GM18508 (cell line): ENCODE measurements around the gene RNF113B.

Experiments used
- ATAC-seq: cut with Tn5 transposase; IDR thresholded peaks from one replicate; pipeline ENCODE4 v1.9.1; 2021; ENCODE audit warnings: moderate number of reproducible peaks; ENCODE audit not compliant: insufficient read depth, unreplicated experiment

The RNF113B gene

DNA sequence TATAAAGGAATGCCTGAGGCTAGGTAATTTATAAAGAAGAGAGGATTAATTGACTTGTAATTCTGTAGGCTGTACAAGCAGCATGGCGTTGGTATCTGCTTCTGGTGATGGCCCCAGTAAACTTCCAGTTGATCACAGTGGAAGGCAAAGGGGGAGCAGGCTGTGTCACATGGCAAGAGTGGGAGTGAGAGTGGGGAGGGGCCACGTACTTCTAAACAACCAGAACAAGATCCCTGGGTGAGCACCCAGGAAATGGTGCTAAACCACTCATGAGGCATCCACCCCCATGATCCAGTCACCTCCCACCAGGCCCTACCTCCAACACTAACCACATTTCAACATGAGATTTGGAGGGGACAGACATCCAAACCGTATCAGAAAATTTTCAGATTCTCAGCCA lies 3.0 kb upstream of the RNF113B start:
- no peak for ATAC-seq

DNA sequence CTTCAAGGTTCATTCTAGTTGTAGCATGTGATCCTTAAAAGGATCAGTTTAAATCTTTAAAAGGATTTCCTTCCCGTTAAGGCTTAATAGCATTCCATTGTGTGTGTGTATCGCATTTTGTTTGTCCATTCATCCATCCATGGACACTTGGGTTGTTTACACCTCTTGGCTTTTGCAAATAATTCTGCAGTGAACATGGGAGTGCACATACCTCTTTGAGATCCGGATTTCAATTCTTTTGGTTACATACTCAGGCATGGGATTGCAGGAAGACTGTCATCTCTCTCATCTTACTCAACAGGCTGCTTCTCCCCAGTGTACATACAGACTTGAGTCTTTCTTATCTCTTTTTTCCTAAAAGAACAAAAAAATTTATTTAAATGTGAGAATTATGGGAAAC lies 1.2 kb downstream of the RNF113B start:
- ATAC-seq = no peak

DNA sequence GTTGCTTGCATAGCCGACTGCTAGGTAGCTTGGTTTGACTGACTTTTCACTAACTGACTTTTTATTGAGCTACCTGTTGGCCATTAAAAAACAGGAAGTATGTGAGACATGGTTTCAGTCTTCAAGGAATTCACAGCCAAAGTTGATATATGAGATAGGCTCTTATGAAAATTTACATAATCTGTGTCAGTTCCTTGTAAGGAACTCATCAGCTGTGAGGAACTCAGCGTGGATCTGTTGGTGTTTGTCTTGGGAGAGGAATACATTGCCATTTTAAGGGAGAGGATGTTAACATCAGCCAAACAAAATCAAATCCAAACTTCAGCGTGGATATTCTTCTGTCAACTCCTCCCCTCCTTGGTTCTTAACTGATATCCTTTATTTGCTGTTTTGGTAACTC lies 2.0 kb downstream of the RNF113B start:
- ATAC-seq = no peak

DNA sequence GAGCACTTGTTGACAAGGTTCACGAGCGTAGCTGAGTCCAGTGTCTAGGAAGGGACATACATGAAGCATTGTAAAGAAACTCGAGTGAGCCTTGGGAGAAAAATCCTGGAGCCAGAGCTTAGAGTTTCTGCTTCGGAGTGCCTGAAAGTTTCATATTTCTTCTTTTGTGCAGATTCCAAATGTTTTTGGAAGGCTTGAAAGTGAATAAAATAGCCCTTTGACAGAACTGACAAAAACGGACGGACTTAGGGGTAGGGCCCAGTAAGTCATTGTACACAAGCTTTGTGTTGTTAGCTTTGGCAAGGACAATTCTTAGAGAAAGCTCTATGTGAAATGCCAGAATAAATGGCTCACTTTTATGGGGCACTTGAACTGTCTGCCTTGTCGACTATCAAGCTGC lies 2.8 kb downstream of the RNF113B start:
- no peak for ATAC-seq

DNA sequence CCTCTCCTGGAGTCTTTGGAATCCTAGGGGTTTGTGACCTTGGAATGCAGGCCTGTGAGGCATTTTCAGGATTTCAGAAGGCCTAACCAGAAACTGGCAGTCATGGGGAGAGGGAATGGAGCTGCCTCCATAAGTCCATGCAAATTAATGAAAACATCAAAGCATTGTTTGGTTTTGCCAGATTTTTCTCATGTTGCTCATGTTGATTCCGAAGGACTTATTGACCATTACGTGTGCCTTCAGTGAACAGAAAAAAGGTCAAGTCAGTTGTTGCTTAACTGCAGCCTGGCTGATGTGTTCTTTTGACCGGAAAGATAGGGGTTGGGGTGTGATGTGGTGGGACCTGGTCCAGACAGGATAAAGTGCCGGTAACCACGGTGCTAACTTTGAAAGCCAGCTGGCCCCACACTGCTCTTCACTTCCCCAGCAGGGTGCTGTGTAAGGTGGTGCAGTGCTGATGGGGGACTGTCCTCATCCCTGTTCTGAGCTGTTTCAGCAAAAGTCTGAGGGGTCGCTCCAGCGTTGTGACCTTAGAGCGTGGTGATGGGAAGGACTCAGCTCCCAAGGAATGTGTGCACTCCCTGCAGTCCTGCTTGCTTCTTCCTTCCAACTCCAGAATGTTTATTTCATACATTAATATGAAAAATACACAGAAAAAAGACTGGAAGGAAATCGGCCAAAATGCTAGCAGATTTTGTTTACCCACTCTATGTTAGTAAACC lies 3.5 kb downstream of the RNF113B start:
- ATAC-seq = no peak

DNA sequence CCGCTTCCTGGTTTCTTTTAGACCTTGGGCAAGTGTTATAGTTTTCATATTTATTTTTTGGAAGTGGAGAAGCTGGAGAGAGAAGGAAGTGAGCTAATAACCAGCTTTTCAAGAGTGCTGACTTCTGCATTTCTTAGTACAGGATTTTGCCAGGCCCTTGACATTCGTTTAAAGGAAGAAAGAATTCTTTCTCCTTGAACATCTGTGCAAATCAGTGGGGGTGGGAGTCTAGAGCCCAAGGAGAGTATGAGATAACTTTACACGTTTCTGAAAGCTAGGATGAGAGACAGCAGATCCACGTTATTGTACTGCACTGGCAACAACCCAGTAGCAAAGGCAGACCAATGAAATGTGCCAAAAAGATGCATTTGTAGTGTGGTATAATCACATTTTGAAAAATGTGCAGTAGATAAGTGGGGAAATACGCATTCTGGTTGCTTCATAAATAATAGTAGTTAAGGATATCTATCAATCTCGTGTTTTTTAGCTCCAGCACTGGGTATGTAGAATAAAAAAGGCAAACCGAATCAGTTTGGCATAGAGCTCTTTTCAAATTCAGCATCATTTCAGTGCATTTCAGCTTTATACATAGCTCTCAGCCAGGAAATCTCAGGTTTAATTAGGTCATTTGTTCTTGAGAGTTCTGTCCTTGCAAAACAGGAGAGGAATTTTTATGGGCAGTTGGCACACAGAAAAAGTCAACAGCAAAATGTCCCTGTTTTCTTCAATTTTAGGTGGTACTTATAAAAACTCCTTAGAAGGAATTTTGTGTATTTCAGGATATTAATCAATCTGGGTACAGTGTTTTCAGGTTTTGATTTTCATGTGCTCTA lies 4.3 kb downstream of the RNF113B start:
- no peak for ATAC-seq

DNA sequence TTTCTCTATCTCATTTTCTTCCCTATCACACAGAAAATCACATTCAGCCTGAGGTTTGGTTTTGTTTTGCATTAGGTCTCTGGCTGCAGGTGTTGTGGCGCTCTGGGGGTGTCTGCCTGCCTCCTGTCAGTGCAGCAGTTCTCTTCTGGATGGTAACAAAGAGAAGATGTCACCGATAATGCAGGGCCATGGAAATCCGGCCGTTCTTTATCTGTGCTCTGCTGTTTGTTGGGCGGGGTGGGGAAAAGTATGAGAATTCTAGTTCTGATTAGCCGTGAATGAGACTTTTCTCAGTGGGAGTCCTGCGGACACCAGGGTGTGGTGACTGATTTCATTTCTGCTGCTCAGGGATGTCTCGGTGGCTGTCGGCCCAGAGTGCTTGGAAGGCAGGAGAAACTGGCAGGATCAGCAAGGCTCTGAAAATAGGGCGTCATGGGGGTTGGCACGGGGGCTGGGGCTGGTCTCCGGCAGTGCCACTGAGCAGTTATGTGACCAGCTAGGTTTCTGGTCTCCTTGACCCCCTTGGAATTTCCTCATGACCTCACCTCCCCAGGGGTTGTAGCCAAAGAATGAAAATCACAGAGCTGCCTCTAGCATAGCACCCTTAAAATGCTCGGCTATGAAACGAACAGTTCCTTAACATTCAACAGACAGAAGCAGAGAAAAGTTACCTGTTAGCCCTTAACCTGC lies 5.0 kb downstream of the RNF113B start:
- no peak for ATAC-seq

DNA sequence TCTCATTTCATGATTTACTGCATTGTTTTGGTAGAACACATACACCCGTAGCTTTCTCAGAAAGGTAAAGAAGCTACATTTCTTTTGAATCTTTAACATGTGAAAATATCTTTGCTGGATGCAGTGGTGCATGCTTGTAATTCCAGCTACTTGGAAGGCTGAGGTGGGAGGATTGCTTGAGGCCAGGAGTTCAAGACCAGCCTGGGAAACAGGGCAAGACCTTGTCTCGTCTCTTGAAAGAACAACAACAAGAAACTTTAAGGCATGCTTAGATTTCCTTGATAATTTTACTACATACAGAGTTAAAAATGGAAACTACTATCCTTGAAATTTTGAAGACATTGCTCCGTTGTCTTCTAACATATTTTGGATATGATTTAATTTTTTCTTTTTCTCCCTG lies 7.7 kb downstream of the RNF113B start:
- no peak for ATAC-seq

DNA sequence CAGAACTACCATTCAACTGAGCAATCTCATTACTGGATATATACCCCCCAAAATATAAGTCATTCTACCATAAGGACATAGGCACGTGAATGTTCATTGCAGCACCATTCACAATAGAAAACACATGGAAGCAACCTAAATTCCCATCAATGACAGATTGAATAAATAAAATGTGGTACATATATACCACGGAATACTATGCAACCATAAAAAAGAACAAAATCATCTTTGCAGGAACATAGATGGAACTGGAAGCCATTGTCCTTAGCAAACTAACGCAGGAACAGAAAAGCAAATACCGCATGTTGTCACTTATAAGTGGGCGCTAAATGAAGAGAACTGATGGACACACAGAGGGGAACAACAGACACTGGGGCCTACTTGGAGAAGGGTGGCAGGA lies 14.1 kb downstream of the RNF113B start:
- ATAC-seq = no peak

DNA sequence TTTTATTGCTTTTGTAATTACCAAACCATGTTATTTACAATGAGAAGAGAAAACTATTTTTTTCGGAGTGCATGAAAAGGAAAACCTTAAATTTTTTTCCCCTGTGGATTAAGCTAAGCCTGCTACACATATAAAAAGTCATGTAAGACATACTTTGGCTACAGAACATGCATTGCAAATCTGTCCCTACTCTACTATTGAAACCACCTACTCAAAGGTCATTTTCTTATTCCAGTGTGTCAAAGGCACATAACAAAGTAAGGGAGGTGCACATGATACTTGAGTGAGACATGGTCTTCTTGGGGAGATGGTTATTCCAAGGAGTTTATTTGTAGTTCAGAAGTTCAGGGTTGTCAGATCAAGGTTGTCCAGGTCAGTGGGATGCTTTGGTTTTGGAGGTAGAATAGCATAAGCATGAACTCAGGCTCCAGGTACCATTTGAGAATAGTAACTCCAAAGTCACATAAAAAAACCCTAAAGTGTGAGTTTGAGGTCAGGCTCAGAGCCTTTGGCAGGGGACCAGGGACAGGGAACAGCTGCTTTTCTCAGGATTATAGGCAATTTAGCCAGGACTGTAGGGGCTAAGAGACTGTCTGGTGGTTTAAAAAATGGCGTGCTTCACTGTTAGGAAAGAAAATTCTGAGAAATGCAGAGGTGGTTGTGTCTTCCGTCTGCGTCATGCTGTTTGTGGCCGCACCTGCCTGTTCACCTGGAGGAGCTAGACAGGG lies 18.7 kb downstream of the RNF113B start:
- no peak for ATAC-seq

DNA sequence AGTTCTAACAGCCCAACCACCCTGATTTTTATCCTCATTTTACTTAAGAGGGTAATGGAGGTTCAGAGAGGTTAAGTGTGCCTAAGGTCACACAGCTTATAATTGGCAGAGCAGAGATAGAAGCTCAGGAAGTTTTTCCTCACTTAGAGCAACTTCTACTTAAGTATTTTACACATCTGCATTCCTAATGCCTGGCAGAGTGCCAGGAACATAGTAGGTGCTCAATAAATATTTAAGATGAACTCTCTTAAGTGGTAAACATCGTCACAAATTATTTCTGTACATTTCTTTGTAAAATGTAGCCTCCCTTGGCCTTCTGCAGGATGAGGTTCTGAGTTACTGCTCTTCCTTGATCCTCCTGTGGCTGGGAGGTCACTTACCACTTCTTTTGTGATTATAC lies 19.5 kb downstream of the RNF113B start:
- no peak for ATAC-seq

DNA sequence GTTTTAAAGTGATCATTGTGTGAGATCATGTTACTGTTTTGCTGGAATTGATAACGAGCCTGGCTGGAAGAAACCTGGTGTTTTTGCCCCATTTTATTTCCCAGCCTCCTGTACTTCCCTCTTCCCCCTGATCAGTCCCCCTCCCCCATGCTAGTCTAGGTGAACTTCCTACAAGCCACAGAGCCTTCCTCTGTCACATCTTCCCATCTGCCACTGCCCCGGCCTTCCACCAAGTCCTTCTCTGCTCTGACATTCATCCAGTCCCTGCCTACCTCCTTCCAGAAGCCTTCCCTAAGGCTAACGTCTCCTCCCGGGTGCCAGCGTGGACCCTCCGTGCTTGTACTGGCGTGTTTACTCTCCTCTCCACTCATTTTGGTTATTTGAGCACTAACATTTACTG lies 19.9 kb downstream of the RNF113B start:
- ATAC-seq = no peak

DNA sequence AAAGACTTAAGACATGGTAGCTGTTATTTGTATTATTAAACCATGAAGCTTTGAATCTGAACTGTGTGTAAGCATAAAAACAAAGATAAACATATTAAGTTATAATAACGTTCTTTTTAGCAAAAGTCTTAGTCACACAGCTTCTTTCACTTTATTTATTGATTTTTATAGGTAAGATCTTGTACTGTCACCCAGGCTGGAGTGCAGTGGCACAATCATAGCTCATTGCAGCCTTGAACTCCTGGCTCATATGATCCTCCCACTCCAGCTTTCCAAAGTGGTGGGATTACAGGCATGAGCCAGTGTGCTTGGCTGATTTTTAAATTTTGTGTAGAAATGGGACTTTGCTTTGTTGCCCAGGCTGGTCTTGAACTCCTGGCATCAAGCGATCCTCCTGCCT lies 20.8 kb downstream of the RNF113B start:
- ATAC-seq = no peak

DNA sequence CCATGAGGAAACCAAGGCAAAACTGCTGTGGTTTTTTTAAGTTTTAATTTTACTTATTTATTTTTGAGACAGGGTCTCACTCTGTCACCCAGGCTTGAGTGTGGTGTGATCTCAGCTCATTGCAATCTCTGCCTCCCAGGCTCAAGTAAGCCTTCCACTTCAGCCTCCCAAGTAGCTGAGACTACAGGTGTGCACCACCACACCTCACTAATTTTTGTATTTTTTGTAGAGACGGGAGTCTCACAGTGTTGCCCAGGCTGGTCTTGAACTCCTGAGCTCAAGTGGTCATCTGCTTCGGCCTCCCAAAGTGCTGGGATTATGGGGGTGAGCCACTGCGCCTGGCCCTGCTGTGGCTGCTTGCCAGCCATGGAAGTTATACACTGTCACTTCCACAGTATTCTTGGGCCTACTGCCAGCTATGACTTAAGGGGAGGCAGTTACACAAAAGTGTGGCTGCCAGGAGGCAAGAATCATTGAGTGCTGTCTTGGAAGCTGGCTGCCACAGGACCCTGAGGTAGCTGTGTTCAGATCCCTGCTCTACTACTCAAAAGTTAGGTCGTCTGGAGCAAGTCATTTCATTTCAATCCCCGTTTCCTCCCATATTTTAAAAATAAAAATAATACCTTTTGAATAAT lies 21.5 kb downstream of the RNF113B start:
- ATAC-seq = no peak

DNA sequence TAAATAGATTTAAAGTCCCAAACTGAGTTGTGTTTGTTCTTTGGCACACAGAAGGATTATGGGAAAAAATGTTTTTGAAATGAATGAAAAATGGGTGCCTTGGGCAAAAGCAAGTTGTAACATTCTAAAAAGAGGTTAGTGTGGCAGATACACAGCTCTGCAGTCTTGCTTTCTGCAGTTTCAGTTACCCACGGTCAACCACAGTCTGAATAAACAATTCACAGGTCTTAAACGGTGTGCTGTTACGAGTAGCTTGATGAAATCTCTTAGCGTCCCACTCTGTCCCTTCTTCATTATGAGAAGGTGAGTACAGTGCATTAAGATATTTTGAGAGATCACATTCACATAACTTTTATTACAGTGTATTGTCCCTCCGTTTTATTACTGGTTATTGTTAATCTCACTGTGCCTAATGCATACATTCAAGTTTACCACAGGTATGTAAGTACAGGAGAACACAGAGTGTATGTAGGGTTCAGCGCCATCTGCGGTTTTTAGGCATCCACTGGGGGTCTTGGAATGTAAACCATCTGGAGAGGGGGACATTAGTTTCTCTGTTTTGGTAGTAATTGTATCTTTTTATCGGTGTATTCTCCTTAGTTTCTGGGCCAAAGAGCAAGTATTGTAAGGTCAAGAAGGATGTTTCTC lies 26.1 kb downstream of the RNF113B start:
- ATAC-seq = no peak

DNA sequence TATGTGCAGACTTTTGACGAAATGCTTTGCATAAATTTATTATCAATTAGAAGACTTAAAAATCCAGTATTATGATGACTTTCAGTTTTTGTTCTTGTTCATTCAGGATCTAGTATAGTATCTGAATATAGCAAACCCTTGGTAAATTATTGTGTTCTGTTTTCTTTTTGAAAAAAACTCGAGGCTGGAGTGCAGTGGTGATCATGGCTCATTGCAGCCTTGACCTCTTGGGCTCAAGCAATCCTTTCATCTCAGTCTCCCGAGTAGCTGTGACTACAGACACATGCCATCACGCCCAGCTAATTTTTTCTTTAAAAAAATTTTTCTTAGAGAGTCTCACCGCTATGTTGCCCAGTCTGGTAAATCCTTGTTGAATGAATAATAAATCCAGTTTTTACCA lies 29.5 kb downstream of the RNF113B start:
- ATAC-seq = no peak

DNA sequence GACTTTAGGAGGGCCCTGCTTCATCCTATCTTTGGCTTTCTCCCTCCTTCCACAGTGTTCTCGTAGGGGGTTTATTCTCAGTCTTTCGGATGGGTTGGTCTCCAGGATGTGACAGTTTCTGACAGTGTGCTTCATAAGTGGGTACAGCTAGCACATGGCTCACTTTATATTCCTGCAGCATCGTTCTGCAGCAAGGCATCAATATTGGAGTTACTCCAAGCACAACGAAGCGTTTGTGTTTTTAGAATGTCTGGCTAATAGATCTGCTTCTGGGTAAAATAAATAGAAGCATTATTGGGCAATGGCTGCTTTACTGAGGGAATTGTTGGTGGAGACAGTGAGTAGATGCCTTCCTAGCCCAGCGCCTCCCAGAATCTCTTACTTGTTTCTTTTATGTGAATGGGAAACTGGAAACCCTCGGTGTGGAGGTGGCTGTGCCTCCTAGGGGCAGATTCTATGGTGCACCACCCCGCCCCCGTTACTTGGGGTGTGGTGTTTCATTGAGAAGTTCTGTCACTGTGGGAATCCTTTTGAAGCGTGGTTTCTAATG lies 32.2 kb downstream of the RNF113B start:
- no peak for ATAC-seq

DNA sequence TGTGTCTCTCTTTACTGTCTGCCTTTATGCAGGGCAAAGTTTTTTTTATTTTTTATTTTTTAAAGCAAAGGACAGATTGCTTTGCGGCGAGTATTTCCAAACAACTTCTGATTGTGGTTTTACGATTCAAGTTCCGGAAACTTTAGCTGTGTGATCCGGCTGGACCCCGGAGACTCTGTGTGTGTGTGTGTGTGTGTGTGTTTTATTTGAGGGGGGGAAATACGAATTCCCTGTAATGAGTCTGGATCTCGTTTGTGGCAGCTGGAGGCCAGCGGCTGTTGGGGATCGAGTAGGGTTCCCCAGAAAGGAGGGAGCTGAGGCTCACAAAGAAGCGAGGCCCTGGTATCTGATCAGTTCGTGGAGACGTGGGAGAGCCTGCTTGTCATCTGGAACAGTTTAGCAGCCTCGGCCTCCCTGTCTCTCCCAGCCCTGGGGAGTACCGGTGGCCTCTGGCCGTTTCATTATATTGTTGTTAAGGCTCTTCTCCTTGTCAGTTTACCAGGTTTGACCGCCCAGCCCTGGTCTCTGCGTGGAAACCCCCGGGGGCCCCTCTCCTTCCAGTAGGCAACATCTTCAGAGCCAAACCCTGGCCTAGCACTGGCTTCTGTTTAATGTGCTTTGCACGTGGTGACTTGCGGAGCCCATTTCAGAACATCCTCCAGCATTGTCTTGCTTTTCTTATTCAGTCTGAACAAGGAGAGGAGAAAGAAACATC lies 32.9 kb downstream of the RNF113B start:
- ATAC-seq = no peak

DNA sequence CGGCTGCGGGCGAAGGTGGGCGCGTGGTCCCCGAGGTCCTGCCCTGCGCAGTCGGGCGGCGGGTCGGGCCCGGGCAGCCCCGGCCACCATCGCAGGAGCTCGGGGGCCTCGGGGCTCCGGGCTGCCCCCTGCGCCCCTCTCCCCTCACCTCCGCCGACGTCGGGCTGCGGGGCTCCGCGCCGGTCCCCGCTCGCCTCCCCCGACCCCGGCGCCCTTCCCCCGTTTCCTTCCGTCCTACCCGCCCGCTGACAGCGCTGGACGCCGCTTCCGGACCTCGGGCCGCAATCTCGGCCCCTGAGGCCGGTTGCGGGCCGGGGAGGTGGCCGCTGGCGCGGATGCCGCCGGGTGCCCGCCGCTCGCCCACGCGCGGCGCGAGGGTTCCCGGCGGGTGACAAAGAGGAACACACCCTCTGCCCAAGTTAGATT lies 33.5 kb downstream of the RNF113B start:
- no peak for ATAC-seq
